Globus pallidus (tissue), 1 donor: ENCODE data around the gene WFIKKN1.

ENCODE experiments used
- DNase-seq: peaks from one replicate; pipeline ENCODE4 v3.0.0-alpha.2; 2015; ENCODE audit warnings: low spot score

Gene WFIKKN1

DNA sequence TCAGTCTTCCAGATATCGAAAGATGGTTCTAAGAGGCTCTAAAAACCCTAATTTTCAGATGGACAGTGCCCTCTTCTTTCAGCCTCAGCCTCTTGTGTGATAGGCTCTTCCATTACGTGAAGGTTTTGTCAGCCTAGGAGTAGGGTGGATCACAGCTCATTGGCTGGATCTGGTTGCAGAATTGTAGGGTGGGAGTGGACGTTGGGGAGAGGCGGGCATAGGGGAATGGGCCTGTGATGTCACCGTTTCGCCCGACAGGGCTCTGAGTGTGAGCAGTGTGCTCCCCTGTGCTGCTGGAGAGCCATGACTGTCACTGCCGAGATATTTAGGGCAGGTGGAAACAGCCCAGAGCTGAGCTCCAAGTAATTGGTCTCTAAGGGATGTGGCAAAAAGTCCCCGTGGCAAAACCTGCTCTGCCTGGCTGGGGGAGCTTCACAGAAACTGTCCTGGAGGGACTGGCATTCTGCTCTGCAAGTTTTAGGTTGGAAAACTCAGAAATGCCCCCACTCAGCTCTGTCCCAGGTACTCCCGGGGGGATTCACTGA lies 6.2 kb upstream of the WFIKKN1 start:
- DNase-seq, result no peak

GRCh38 chr16:625117-625976 lies 5.4 kb upstream of the WFIKKN1 start:
- DNase-seq, result no peak

- no peak for DNase-seq
Observed at GRCh38 chr16:625977-626765, 4.6 kb upstream of the WFIKKN1 start.

- DNase-seq, result no peak
Observed at GRCh38 chr16:626787-627453, 3.9 kb upstream of the WFIKKN1 start.

- DNase-seq, result no peak
Observed at GRCh38 chr16:627454-628239, 3.1 kb upstream of the WFIKKN1 start.

DNA sequence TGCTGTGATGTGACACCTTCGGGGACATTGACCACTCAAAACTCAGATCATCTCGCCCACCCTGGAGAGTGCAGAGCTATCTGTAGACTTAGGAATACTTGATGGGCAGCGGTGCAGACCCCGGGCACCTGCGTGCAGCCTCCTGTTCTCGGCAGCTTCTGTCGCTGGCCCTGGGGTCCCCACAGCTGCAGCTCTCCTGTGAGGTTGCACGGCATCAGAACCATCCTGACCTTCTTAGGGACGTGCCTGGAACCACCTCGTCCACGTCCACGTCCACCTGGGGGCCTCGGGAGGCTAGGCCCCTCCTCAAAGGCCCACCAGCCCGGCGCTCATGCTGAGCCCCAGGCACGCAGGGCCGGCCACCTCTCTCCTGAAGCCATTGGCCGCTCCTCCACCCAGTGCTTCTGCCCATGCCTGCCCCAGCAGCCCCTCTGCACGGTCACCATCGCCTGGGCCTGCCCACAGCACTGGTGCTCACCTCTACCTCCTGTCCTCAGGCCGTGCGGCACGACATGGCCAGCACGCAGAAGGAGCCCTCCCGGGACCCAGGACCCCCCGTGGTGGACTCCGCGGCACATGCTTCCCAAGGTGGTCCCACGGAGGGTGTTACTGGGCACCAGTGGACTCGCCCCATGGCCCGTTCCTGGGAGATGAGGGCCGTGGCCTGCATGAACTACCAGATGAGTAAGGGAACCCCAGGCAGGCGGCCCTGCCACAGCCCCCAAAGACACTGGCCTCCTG lies 2.3 kb upstream of the WFIKKN1 start:
- no peak for DNase-seq

GRCh38 chr16:629185-629832 lies 1.5 kb upstream of the WFIKKN1 start:
- DNase-seq, result no peak

DNA sequence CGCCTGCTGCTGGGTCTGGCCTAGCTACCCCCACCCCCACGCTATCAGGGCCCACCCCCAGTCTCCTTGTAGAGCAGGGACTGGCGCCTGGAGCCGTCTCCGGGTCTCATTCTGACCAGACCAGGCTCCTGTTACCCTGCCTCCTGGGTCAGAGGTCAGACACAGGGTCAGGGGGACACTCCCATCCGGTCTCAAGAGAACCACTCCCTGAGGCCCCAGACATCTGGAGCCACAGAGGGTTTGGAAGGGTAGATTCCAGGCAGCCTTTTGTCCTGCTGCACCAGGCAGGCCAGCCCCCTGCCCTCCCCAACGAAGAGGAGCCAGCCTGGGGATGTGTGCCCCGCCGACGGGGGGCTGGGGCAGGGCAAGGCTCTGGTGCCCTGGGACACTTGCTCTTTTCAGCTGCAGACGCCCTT lies 944 bp upstream of the WFIKKN1 start:
- DNase-seq, result no peak

DNA sequence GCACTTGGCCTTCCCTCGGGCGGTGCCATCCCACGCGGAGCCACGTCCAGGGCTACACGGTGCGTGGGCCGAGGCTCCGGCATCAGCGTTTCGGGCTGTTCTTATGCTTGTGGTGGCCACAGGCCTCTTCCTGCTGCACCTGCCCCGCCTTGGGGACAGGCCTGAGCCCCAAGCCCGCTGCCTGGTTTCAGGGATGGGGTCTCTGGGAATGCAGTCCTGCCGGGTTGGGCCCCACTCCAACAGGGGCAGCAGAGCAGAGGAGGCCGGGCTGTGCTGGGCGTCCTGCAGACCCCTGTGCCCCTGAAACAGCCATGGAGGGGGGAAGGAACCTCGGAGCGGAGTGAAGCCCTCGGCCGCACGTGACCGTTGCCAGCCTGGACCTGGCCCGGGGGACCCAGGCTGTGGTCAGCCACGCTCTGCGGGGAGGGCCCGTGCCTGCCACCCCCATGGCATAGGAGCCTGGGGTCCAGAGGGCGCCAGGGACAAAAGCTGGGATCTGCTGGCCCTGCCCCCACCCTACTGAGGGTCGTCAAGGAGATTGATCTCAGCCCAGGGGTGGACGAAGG lies 453 bp upstream of the WFIKKN1 start:
- DNase-seq, result no peak

DNA sequence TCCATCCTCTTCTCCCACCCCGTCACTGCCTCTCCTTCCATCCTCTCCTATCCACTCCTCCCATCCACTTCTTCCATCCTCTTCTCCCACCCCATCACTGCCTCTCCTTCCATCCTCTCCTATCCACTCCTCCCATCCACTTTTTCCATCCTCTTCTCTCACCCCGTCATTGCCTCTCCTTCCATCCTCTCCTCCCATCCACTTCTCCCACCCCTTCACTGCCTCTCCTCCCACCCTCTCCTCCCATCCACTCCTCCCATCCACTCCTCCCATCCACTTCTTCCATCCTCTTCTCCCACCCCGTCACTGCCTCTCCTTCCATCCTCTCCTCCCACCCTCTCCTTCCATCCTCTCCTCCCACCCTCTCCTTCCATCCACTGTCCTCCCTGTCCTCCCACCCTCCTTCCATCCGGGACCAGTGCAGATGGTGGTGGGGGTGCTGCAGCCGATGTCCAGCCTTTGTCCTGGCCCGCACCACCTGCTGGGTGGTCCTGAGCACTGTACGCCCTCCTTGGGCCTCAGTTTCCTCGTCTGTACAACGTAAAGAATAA lies 1.1 kb downstream of the WFIKKN1 start:
- DNase-seq, result no peak

- DNase-seq, result no peak
Observed at GRCh38 chr16:632486-633335, 1.9 kb downstream of the WFIKKN1 start.

DNA sequence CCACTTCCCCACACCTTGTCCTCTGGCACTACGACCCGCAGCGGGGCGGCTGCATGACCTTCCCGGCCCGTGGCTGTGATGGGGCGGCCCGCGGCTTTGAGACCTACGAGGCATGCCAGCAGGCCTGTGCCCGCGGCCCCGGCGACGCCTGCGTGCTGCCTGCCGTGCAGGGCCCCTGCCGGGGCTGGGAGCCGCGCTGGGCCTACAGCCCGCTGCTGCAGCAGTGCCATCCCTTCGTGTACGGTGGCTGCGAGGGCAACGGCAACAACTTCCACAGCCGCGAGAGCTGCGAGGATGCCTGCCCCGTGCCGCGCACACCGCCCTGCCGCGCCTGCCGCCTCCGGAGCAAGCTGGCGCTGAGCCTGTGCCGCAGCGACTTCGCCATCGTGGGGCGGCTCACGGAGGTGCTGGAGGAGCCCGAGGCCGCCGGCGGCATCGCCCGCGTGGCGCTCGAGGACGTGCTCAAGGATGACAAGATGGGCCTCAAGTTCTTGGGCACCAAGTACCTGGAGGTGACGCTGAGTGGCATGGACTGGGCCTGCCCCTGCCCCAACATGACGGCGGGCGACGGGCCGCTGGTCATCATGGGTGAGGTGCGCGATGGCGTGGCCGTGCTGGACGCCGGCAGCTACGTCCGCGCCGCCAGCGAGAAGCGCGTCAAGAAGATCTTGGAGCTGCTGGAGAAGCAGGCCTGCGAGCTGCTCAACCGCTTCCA lies 2.7 kb downstream of the WFIKKN1 start:
- DNase-seq, result no peak

DNA sequence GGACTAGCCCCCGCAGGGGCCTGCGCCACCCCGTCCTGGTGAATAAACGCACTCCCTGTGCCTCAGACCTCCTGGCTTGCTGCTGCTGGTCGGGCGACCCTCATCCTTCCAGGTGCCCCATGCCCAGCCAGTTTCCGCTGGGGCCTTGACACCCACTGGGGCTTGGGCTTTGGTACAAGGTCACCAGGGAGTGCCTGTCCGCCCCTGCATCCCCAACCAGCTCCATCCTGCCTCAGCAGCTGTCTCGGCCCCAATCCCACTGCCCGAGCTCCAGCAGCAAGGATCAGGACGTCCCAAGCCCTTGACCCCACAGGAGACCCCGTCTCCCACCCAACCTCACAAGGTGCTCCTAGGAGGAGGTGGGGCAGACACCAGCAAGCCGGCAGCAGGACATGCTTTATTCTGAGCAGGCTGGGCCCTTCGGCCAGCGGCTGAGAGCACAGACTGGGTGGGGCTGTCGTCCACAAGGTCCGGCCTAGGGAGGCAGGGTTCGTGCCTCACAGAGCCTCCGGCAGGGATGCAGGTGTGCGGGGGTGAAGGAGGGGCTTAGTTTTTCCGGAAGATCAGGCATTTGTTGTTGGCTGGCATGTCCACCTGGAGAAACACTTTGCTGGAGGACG lies 3.4 kb downstream of the WFIKKN1 start:
- no peak for DNase-seq

DNA sequence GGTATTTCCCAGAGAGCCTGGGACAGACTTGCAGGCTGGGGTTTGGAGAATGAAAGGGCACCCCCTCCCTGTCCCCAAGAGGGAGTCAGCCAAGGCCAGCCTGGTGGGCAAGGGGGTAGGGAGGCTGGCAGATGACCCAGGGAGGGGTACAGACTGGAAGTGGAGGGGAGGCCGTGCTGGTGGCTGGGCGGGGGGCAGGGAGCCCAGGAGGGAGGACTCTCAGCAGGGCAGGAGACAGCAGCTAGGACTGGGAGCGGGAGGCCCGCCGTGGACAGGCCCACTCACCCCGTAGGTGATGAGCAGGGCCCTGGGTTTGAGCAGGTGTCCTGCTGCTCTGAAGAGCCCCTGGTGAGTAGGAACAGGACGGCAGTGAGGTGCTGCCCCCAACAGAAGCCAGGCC lies 4.2 kb downstream of the WFIKKN1 start:
- DNase-seq, result no peak

DNA sequence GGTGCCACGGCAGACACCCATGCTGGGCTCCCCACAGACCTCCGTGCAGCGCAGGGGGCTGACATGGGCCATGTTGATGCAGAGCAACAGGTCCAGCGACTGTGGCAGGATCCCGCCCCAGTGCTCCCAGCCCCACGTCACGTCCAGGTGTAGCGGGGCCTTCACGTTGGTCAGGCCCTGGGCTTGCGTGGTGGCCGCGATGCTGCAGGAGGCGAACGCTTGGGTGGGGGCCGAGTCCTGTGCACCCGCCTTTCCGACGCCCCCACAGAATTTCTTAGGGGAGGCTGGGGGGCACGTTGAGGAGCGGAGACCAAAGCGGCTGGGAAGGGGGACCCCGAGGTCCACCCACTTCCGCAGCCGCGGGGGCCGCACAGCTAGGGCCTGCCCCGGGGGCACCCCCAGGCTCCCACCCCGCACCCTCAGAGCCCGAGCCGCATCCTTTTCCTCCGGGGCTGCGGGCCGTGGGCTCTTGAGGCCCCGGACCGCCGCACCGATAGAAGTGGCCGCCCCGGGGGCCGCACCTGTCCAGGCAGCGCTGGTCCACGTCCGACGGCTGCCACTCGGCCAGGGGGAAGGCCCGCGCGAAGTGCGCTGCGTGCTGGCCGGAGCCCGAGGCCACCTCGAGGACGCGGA lies 4.9 kb downstream of the WFIKKN1 start:
- no peak for DNase-seq

DNA sequence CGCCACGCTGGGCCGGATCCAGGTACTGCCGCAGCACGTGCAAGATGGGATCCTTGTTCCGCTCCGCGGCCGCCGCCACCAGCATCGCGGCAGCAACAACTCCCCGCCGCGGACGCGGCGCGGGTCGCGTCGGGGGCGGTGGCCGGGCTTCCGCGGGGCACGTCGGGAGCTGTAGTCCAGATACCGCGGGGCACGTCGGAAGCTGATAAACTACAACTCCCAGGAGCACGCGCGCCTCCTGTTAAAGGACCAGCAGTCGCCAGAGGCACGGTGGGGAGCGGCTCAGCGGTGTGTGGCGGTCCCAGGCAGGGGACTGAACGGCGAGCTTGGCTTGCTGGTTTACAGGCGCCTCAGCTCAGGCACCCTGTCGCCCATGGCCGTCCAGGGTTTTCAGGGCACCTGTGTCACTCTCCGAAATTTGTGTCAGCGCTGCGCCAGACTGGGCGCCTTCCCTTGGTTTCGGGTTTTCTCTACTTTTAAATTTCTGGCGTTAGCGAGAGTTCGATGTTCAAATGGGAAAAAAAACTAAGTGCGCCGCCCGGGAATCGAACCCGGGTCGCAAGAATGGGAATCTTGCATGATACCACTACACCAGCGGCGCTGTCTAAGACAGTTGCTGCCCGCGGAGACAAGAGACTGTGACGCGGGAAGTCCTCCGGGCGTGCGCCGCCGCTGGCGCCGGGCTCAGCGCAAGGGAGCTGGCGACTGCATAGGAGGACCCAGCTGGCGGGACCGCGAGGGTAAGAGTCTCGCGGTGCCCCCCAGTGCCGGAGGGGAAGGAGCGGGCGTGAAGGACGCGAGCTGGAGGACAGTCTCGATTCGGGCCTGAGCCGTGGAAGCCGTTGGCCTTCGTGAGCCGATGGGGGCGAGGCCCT lies 5.7 kb downstream of the WFIKKN1 start, which contains the start of gene METTL26:
TSS of gene METTL26 (minus strand) at position 100 of the 875 bp plus-strand sequence. CDS start at position 85, 15 bp downstream.
- DNase-seq, result peak; percentile 95
